LHCN-M2 (cell line): ENCODE data around the gene PPP2R2C. TPM values are rescaled to one million over a fixed set of nuclear protein-coding genes. Genes with fewer than 3 reads are reported as not detected.

Source experiments
- DNase-seq: peaks from one replicate; pipeline ENCODE4 v3.0.0-alpha.2; 2012; ENCODE audit warnings: low read depth
- total RNA-seq: library from RNA; depleted of rRNA; stranded (reverse); fragments of >200 nt; gene quantifications from 2 replicates; pipeline ENCODE4 v1.2.3, GENCODE V29; 2014

The PPP2R2C gene
- total RNA-seq, 1 experiment from 2014 or later: 0.98 TPM

DNA sequence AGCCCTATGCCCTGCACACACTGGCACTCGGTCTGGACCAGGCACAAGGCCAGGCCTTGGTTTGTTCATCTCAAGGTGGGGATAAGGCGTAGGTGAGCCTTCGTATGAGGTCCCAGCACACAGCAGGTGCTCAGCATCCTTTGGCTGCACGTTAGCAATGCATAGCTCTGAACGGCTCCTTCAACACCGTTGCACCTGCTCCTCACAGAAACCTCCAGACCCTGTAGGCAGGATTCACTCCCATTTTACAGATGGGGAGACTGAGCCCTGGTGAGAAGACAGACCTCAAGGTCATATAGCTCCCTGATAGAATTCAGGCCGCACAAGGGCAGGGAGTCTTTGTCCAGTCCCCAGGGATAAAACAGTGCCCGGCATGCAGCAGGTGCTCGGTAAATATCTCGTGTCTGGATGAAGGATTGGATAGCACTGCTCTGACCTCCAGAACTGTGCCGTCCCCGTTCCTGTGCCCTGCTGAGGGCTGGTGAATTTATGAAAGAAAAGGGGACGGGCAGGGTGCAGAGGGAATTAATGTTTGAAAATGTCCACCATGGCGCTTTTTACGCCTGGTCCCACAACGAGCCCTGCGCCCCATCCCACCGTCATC, 2.4 kb downstream of the PPP2R2C start:
- no peak for DNase-seq

- DNase-seq: no peak
Observed at GRCh38 chr4:6469144-6469543, 3.3 kb downstream of the PPP2R2C start.

- DNase-seq: no peak
Observed at GRCh38 chr4:6468376-6468775, 4.0 kb downstream of the PPP2R2C start.

DNA sequence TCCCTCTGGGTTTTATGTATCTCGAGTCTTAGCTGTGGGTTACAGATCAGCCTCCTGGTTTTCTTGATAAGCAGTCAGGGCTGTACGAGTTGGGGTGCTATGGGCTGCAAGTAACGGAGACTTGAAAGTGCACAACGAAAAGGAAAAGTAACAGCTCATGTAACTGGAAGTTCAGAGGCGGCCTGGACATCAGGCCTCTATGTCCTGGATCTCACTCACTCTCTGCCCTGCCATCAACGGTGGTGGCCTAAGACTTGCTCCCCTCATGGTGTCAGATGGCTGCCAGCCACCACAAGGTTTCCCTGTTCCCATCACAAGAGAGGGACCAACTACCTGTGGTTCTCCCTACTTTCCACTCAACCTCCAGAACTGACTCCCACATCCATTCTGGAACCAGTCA, 4.8 kb downstream of the PPP2R2C start:
- no peak for DNase-seq

DNA sequence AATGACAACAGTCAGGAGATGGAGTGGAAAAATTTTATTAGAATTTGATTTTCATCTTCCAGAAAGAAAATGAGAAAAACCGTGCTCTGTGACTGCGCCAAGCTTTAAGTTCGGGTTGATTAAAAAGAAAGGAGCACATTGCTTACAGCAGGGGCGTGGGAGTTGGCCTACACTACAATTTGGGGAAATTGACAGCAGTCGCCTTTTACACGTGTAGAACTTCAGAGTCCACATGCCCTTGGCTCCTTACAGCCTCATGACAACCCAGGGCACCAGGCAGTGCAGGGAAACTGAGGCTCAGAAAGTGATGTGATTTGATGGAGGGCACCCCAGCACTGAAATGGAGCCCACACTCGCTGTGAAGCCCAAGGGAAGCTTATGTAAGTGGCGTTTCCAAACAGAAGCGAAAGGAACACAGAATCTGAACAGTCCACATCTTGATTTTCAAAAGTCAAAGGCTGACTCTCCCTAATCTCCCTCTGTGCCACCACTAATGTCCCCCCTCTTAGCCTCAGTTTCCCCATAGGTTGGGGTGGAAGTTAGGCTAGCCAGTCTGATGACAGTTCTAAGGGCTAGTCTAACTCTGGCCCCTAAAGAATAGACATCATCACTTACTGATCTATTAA, 5.5 kb downstream of the PPP2R2C start:
- DNase-seq: no peak

DNA sequence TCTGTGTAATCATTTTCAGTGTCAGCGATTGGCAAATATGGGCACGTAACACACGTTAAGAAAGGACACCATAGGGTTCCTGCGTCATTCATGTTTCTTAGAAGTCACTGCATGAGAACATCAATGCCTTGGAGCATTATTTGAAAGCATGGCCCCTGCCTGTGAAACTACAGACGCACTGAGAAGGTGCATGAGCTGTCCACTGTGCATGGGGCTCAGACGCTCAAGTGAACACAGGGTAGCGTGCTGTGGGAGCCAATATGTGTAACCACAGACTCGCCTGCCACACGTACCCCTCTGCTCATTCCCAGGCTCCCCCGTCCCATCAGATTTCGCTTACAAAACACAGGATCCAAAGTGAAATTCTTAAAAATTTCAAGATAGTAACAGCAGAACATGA, 6.5 kb downstream of the PPP2R2C start:
- DNase-seq: no peak

DNA sequence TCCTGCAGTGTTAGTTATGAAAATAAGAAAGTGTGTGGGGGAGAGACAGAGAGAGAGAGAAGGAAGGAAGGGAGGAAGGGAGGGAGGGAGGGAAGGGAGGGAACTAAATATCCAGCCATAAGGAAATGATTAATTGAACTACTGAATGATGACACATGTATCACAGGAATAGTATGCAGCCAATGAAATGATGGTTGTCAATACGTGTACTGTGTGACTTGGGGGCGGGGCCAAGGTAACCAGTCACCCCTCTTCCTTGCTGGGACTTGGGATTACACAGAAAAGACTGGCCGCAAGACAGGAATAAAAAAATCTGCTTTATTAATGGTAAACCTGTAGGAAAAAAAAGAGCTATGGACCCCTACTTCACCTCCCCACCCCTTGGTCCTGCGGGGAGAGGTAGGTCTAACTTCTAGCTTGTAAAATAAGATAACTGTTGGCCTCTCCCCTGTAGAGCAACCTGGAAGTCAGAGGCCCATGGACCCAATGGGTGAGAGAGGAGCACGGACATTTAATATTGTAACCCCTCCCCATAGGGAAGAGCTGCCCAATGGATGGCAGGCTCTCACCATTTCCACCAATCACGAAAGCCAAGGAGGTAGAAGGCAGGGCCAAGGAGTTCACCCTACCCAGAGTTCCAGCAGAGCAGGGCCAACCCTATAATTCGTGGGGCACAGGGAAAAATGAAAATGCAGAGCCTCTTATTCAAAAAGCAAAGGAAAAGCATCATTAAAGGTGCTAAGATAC, 7.4 kb downstream of the PPP2R2C start:
- no peak for DNase-seq

GRCh38 chr4:6463311-6464289, 8.8 kb downstream of the PPP2R2C start:
- DNase-seq: no peak

- no peak for DNase-seq
Observed at GRCh38 chr4:6461301-6462165, 10.9 kb downstream of the PPP2R2C start.

GRCh38 chr4:6460876-6461275, 11.5 kb downstream of the PPP2R2C start:
- no peak for DNase-seq

DNA sequence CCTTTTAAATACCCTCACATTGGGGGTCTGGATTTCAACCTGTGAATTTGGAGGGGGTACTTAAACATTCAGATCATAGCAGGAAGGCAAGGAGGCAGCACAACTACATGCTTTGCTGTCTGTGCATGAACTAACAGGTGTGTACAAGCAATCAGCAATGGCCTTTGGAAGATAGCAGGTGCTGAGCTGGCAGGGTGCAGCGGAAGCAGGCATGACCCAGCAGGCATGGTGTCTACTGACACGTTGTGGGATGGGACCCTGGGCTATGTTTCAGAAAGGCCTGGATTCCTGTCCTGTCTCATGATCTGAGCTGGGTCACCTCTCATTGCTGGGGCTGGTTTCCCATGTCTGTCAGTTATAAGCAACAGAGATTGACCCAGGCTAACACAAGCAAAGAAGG, 13.9 kb downstream of the PPP2R2C start:
- DNase-seq: no peak

GRCh38 chr4:6456450-6456849, 16.0 kb downstream of the PPP2R2C start:
- DNase-seq: no peak

- DNase-seq: no peak
Observed at GRCh38 chr4:6454112-6454910, 18.1 kb downstream of the PPP2R2C start.

DNA sequence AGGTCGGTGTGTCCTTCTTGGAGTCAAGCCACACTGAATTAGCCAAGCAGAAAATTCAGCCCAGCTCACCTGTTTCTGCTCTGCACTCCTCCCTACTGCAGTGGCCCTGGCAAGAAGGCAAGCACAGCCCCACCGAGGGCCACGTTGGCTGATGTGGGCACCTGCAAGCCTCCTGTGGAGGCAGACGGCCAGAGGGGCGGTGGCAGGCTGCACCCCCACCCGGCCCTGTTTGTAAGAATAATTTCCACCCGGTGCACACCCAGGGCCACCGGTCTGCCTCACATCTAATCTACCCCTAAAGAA, 18.8 kb downstream of the PPP2R2C start:
- no peak for DNase-seq

DNA sequence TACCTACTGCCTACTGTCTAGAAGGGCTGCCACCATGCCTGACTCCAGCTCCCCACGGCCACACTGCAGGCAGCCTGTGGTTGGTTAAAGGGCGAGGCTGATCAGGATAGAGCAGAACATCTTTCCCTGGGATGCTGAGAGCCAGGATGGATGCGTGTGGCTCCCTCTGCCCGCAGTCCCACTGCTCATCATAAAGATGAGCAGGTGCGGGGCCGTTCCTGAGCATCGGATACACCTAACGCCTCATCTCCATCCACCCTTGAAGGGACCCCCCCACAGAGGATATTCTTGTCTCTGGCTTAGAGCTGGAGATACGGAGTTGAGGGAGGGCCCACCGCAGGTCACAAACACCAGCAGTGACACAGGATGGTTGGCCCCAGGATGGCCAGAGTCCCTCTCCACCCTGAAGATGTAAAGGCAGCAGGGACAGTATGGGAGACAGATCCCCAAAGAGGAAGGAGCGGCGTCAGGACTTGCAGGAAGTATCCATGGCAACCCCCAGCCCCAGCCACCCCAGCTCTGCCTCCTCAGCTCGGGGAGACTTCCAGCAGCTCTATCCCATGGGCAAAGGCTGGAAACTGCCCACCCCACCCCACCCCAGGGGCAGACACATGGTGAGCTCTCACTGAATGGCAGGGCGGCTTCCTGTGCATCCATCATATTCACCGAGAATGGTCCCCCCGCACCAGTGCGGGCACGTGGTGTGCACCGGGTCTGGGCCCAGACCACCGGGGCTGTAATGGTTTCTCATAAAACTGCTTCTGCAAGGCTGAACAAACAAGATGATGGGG, 19.3 kb downstream of the PPP2R2C start:
- no peak for DNase-seq

DNA sequence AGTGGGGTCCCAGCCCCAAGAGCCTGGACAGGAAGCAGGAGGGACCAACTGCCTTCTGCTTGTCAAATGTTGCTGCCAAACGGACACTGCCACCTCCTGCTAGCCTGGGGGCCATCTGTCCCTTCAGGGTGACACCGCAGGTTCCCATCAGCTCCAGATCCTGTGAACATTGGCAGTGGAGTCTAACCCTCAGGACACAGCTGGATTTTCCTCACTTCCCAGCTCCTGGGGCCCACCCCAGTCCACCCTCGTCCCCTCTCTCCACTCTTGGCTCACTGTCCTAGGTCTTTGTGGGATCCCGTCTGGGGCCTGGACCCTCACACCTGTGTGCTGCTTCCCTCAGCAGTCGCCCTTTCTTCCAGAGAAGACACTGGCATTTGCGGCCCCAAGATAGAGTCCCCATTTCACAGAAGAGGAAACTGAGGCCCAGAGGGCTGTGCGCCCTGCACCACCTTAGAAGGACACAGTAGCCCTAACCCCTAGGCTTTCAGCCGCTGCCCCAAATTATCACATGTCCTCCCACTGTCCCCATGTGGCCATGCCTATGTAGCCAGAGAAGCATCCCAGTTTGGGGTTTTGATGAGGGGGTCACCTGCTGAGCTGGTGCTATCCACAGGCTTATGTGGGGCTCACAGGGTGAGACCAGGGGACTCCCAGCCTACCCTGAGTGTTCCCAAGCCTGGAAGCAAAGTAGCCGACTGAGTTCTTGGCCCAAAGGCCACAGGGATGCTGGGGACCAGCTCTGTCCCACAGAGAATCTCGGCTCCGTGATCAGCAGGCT, 20.1 kb downstream of the PPP2R2C start:
- no peak for DNase-seq

DNA sequence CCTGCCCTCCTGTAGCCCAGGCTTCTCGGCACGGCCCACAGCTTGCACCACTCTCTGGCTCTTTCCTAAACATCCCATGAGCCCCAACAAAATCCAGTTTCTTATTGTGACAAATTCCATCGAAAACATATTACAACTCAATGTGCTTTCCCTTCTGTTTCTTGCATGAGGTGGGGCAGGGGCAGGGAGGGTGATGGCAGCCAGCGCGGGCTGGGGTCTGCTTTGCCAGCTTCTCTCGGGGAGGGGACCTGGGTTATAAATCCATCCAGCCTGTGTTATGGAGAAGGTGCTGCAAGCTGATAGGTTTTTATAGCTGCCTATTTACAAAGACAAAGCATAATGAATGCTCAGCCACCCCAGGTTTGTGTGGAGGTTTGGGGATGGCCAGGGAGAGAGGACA, 21.1 kb downstream of the PPP2R2C start:
- no peak for DNase-seq

GRCh38 chr4:6450709-6451108, 21.7 kb downstream of the PPP2R2C start:
- no peak for DNase-seq
